DOHH2 (cell line): ENCODE data around the gene MYO18B.

Source experiments
- H3F3A ChIP-seq: fragments of 200-600 bp; sonication (generic), shearing (Covaris generic); 2 replicates; pipeline ENCODE4 v1.6.0; 2016; ENCODE audit warnings: antibody characterized with exemption, mild to moderate bottlenecking; ENCODE audit not compliant: control insufficient read depth, insufficient read depth
- H3K27ac ChIP-seq: fragments of 200-600 bp; sonication (generic); 2 replicates; pipeline ENCODE4 v1.5.1; 2014; ENCODE audit warnings: low read depth, mild to moderate bottlenecking, low read length, moderate library complexity
- H3K27me3 ChIP-seq: fragments of 200-600 bp; sonication (generic); 2 replicates; pipeline ENCODE4 v1.6.1; 2014; ENCODE audit warnings: mild to moderate bottlenecking, low read length, mixed read lengths; ENCODE audit not compliant: control insufficient read depth
- H3K36me3 ChIP-seq: fragments of 200-600 bp; sonication (generic); 2 replicates; pipeline ENCODE4 v1.6.1; 2014; ENCODE audit warnings: mild to moderate bottlenecking, low read length, moderate library complexity, mixed read lengths; ENCODE audit not compliant: control insufficient read depth
- H3K4me1 ChIP-seq: fragments of 200-600 bp; sonication (generic); 2 replicates; pipeline ENCODE4 v1.6.1; 2014; ENCODE audit warnings: mild to moderate bottlenecking, low read length, mixed read lengths; ENCODE audit not compliant: control insufficient read depth
- H3K4me2 ChIP-seq: fragments of 200-600 bp; sonication (generic); 2 replicates; pipeline ENCODE4 v1.6.0; 2014; ENCODE audit warnings: mild to moderate bottlenecking, low read length, moderate library complexity
- H3K4me3 ChIP-seq: fragments of 200-600 bp; sonication (generic); 2 replicates; pipeline ENCODE4 v1.5.1; 2014; ENCODE audit warnings: mild to moderate bottlenecking, low read length, mixed read lengths
- H3K79me2 ChIP-seq: fragments of 200-600 bp; sonication (generic); 2 replicates; pipeline ENCODE4 v1.6.1; 2014; ENCODE audit warnings: mild to moderate bottlenecking, low read length, mixed read lengths; ENCODE audit not compliant: control insufficient read depth
- H3K9me2 ChIP-seq: fragments of 200-600 bp; sonication (generic); replicated peaks from 2 replicates; pipeline ENCODE4 v1.6.1; 2014; ENCODE audit warnings: mild to moderate bottlenecking, low read length, mixed read lengths; ENCODE audit not compliant: control insufficient read depth
- H3K9me3 ChIP-seq: fragments of 200-600 bp; sonication (generic); 2 replicates; pipeline ENCODE4 v1.6.1; 2014; ENCODE audit warnings: antibody characterized with exemption, low read length, mixed read lengths; ENCODE audit not compliant: control insufficient read depth, insufficient read depth
- H4K20me1 ChIP-seq: fragments of 200-600 bp; sonication (generic); 2 replicates; pipeline ENCODE4 v1.6.0; 2014; ENCODE audit warnings: low read depth, mild to moderate bottlenecking, antibody characterized with exemption, low read length, moderate library complexity; ENCODE audit not compliant: control insufficient read depth, insufficient read depth
- CTCF ChIP-seq: fragments of 200-600 bp; sonication (generic); IDR thresholded peaks from one replicate; pipeline ENCODE4 v1.5.1; 2014; ENCODE audit warnings: antibody characterized with exemption, mild to moderate bottlenecking, low read depth, low read length; ENCODE audit not compliant: poor library complexity, severe bottlenecking
- EZH2phosphoT487 ChIP-seq: fragments of 200-600 bp; sonication (generic); IDR thresholded peaks from 2 replicates; pipeline ENCODE4 v1.6.1; 2017; ENCODE audit warnings: borderline replicate concordance, mild to moderate bottlenecking, antibody characterized with exemption, low read length, moderate library complexity, mixed read lengths

The MYO18B gene

GRCh38 chr22:25969286-25969685, 227.3 kb downstream of the MYO18B start:
- Histone ChIP-seq H3K79me2 (no peaks in the 10 kb centered on the region), H3K36me3 (no peaks in the 10 kb centered on the region), H3K4me1 (0 out of 2 replicates have a peak, but pooled peaks cover 3% of the 10 kb centered on the region), H3K4me2 (no peak overlapping the region), H3F3A (no peaks in the 10 kb centered on the region), H3K9me2 (no peaks in the 10 kb centered on the region), H3K27ac (no peak overlapping the region), H4K20me1 (no peaks in the 10 kb centered on the region), H3K9me3 (no peaks in the 10 kb centered on the region), H3K27me3 (peaks cover 15% of the 10 kb centered on the region), H3K4me3 (no peak overlapping the region)
- TF ChIP-seq CTCF (no peak), EZH2phosphoT487 (no peak)

GRCh38 chr22:25969901-25970300, 227.9 kb downstream of the MYO18B start:
- H3K9me3 ChIP-seq: no peaks in the 10 kb centered on the region
- H3K4me1 ChIP-seq: 0 out of 2 replicates have a peak, but pooled peaks cover 3% of the 10 kb centered on the region
- no peak overlapping the region for H3K27ac ChIP-seq
- H4K20me1 ChIP-seq: no peaks in the 10 kb centered on the region
- peaks cover 15% of the 10 kb centered on the region for H3K27me3 ChIP-seq
- H3F3A ChIP-seq: no peaks in the 10 kb centered on the region
- H3K4me2 ChIP-seq: no peak overlapping the region
- TF ChIP-seq EZH2phosphoT487 (no peak), CTCF (no peak)
- no peak overlapping the region for H3K4me3 ChIP-seq
- H3K9me2 ChIP-seq: no peaks in the 10 kb centered on the region
- H3K36me3 ChIP-seq: no peaks in the 10 kb centered on the region
- no peaks in the 10 kb centered on the region for H3K79me2 ChIP-seq

DNA sequence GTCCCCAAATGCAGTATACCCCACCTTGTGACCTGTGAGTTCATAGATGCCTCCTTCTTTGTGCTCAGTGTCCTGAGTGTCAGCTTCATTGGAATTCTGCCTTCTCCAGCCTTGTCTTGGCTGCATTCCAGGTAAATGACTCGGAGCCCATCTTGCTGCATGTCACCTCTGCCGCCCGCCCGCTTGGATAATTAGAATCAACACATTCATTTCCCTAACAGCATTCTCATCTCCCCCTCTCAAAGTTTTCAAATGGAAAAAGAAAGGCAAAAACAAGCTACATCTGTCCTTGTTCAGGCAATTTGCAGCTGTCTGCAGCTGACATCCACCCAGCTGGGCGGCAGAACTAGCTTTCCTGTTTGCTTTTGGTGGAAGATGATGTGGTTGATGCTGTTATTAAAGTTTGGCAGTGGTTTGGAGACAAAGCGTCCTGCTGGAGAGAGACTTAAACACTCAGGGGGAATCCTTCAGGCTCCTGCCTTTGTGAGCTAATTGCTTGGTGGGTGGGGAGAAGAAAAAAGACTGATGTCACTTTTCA, 228.5 kb downstream of the MYO18B start:
- Histone ChIP-seq H3K4me3 (no peak overlapping the region), H3K9me2 (no peaks in the 10 kb centered on the region), H3F3A (no peaks in the 10 kb centered on the region), H3K4me1 (0 out of 2 replicates have a peak, but pooled peaks cover 3% of the 10 kb centered on the region), H3K79me2 (no peaks in the 10 kb centered on the region), H3K36me3 (no peaks in the 10 kb centered on the region), H3K27me3 (peaks cover 15% of the 10 kb centered on the region), H3K27ac (no peak overlapping the region), H3K9me3 (no peaks in the 10 kb centered on the region), H4K20me1 (no peaks in the 10 kb centered on the region), H3K4me2 (no peak overlapping the region)
- TF ChIP-seq EZH2phosphoT487 (no peak), CTCF (no peak)
